Hematopoietic multipotent progenitor cell treated with erythropoietin and hydrocortisone succinate and interleukin-3 and kit ligand, for 6 days (in vitro differentiated cells): ENCODE measurements around the gene XYLT2.

Experiments used
- DNase-seq: peaks from one replicate; pipeline ENCODE4 v3.0.0-alpha.2; 2015

XYLT2 gene

DNA sequence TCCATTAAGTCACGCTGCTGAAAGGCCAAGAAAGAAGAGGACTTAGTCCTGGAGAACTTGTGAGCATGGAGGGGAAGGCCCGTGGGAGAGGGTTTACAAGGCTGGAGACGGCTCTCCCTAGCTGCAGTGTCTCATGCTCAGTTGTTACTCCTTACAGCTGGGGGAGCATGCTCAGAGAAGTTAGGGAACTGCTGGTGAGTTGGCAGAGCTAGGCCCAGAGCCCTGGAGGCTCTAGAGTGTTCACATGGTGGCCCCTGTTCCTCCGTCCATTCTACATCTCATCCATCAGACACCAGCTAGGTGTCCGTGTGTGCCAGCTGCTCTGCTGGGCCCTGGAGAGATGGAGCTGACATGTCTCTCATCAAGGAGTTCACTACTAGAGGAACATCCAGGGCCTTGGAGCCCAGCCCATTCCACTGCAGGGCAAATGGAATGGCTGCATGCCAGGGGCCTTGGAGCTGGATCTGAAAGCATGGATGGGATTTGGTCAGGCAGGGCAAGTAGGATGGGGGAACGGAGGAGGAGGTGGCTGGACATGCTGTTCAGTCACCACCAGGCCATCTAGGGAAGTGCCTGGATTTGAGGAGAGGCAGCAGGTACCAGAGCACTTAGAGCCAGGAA lies 6.3 kb downstream of the XYLT2 start:
- no peak for DNase-seq

DNA sequence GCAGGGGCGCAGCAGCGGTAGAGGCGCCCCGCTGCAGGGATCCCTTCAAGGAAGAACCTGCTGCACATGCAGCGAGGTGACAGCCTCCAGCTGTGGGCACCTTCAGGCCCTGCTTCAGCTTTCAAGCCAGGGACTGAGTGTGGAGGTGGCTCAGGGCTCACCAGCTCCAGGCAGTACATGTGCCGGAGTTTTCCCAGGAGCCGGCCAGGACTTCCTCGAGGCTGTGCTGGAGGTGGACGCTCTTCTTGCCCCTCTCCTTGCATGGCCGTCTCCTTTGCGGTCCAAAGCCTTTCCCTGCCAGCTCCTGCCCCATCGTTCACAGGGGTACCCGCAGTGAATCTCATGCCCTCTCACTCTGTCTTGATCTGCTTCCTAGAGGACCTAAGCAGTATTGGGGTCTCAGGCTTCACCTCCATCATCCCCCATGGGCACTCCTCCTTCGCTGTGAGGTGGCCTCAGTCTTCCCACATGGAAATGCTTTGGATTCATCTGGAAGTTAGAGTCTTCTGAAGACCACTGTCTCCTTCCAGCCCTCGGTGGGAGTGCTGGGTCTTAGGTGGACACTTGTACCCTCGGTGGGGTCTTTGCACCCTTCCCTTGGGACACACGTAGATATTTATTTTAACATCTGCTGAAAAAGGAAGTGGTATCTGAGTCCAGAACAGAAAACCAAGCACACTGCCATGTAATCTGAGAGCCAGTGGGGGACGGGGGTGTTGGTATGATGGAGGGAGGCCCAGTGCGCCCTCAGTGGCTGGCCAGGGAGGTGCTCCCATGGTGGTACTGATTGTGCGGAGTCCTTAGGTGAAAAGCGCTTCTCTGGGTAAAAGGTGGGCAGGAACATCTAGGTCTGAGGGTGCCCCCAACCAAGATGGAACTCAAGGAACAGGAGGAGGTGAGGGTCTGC lies 7.0 kb downstream of the XYLT2 start:
- DNase-seq: no peak

DNA sequence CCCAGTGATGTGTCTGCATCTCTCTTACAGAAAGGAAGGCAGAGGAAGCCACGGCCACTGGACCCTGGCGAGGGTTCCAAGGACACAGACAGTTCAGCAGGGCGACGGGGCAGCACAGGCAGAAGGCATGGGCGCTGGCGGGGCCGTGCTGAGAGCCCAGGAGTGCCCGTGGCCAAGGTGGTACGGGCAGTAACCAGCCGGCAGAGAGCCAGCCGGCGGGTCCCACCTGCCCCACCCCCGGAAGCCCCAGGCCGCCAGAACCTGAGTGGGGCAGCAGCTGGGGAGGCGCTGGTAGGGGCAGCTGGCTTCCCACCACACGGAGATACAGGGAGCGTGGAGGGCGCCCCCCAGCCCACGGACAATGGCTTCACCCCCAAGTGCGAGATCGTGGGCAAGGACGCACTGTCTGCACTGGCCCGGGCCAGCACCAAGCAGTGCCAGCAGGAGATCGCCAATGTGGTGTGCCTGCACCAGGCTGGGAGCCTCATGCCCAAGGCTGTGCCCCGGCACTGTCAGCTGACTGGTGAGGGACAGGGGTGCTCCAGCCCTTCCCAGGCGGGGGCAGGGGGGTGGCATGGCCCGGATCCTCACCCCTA lies 7.8 kb downstream of the XYLT2 start:
- no peak for DNase-seq

DNA sequence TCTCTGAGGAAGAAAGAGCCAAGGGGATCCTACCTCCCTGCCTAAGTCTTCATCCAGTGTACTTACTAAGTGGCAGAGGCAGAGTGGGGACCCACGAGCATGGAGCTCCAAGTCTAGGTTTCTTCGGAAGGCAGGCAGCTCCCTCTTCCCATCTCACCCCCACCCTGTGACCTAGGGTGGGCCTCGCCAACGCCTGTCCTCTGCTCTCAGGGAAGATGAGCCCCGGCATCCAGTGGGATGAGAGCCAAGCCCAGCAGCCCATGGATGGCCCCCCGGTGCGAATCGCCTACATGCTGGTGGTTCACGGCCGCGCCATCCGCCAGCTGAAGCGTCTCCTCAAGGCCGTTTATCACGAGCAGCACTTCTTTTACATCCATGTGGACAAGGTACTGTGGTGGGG lies 8.3 kb downstream of the XYLT2 start:
- no peak for DNase-seq

DNA sequence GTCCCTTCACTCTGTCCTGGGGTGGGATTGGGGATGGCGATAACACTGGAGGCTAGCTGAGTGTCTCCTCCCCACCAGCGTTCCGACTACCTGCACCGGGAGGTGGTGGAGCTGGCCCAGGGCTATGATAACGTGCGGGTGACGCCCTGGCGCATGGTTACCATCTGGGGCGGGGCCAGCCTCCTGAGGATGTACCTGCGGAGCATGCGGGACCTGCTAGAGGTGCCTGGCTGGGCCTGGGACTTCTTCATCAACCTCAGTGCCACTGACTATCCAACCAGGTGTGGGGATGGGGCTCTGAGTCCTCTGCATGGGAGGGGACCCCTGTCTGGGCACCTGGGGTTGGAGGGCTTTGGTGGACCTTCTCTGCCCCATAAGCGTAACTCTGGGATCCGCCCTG lies 8.8 kb downstream of the XYLT2 start:
- no peak for DNase-seq

DNA sequence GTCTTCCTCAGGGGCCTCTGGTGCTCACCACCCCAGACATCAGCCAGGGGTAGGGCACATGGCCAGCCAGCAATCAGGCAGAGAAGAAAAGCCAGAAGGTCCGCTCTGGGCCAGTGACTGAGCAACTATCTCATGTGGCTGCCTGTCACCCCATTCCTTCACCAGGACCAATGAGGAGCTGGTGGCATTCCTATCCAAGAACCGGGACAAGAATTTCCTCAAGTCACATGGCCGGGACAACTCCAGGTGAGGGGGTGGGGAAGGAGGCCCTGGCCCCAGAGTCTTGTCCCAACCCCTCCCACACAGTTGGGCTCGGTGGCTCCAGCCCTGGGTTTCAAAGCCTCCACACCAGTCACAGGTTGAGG lies 9.4 kb downstream of the XYLT2 start:
- DNase-seq: no peak

DNA sequence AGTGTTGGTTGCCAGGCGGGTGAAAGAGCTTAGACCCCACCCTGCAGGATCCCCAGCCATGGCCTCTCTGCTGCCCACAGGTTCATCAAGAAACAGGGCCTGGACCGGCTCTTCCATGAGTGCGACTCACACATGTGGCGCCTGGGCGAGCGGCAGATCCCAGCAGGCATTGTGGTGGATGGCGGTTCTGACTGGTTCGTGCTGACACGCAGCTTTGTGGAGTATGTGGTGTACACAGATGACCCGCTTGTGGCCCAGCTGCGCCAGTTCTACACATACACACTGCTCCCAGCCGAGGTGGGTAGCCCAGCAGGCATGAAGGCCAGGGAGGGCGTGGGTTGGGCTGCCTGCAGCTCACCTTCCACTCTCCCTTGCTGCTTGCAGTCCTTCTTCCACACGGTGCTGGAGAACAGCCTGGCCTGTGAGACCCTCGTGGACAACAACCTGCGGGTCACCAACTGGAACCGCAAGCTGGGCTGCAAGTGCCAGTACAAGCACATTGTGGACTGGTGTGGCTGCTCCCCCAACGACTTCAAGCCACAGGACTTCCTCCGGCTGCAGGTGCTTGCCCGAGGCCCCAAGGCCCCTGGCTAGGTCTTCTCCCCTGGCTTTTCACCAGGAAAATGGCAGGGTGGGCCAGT lies 9.9 kb downstream of the XYLT2 start:
- no peak for DNase-seq

DNA sequence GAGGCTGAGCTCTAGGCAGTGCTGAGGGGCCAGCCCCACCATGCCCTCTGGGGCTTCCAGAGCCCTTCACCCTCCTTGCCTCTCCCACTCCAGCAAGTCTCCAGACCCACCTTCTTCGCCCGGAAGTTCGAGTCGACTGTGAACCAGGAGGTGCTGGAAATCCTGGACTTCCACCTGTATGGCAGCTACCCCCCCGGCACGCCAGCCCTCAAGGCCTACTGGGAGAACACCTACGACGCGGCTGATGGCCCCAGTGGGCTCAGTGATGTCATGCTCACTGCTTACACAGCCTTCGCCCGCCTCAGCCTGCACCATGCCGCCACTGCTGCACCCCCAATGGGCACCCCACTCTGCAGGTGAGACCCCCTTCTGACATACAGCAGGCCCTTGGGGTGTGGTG lies 10.5 kb downstream of the XYLT2 start:
- no peak for DNase-seq

DNA sequence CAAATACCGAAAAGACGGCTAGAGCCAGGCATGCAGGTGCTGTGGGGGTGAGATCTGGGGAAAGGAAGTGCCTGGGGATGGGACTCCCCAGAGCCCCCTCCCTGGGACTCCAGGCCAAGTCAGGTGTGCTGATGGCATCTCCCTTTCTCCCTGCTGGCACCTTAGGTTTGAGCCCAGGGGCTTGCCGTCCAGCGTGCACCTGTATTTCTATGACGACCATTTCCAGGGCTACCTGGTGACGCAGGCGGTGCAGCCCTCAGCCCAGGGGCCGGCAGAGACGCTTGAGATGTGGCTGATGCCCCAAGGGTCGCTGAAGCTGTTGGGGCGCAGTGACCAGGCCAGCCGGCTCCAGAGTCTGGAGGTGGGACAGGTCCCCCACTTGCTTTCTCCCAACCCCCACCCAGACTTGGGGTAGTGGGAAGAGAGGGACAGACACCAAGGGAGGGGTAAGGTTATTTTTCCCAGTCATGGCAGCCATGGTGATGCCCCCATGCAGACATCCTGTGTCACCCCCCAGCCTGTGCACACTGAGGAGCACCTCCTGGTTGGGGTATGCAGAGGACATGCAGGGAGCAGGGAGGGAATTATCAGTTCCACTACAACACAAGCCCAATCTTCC lies 11.1 kb downstream of the XYLT2 start:
- DNase-seq: no peak

DNA sequence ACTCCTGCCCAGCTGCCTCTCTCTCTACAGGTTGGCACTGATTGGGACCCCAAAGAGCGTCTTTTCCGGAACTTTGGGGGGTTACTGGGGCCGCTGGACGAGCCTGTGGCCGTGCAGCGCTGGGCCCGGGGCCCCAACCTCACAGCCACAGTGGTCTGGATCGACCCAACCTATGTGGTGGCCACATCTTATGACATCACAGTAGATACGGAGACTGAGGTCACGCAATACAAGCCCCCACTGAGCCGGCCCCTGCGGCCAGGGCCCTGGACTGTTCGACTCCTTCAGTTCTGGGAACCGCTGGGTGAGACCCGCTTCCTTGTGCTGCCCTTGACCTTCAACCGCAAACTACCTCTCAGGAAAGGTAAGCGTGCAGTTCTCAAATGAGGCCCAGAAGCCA lies 12.3 kb downstream of the XYLT2 start:
- DNase-seq: no peak

DNA sequence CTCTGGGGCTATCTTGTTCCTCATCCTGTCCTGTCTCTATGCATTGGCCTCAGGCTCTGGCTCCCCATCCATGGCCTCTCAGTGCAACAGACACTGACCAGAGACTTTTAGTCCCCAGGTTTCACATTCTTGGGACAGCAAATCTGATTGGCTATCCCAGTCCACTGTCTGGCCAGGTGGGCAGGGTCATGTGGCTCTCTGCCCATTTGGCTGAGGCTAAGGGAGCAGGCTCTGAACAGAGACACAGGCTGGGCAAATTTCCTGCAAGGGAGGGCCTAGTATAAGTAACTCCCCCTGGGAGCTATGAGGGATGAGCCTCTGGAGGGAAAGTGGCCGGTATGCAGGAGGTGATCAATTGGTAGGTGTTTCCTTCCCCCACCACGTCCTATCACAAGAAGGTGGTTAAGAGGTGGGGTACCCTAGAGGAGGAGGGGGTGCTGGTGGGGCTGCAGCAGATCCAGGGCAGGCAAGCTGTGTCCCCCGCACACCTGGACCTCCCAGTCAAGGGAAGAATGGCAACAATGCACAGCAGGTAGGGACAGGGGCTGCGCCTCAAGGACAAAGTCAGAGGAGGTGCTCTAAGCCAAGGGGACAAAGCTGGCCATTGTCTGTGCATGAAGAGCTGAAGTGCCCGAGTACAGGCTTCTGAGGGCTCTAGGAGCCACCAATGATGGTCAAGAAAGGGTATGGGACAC lies 13.2 kb downstream of the XYLT2 start:
- no peak for DNase-seq

DNA sequence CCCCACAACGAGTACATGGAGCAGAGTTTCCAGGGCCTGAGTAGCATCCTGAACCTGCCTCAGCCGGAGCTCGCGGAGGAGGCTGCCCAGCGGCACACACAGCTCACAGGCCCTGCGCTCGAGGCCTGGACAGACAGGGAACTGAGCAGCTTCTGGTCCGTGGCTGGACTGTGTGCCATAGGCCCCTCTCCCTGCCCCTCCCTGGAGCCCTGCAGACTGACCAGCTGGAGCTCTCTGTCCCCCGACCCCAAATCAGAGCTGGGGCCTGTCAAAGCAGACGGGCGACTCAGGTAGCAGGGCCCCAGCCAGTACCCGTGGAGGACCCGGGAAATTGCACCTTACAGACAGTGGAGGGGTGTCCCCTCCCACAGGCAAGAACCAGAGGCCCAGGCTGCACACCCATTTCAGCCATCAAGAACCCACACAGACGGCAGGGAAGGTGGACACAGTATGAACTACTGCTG lies 14.1 kb downstream of the XYLT2 start:
- DNase-seq: no peak

DNA sequence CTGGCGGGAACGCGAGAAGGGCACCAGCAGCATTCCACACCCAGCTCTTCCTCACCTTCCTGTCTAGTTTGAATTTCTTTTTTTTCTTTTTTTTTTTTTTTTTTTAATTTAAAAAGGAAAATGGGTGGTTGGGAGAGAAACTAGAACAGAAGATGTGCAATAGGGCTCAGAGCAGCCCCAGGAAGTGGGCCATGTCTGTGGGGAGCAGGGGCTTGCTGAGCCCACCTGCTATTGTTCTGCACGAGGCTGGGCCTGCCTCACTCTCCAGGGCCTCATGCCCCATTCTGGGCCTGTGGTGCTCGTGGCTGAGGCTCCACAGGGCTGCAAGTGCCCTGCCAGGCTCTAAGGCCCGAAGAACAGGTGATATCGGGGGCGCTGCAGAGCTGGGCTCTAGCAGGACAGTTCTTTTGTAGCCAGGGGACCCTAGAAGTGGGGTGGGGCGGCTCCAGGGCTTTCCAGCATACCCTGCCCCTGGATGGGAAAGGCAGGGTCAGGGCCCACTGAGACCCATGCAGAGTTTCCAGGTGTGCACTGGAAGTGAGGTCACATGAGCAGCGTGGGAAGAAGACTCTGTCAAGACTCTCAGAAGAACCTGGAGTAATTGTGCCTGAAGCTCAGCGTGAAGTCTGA lies 14.7 kb downstream of the XYLT2 start:
- DNase-seq: no peak

DNA sequence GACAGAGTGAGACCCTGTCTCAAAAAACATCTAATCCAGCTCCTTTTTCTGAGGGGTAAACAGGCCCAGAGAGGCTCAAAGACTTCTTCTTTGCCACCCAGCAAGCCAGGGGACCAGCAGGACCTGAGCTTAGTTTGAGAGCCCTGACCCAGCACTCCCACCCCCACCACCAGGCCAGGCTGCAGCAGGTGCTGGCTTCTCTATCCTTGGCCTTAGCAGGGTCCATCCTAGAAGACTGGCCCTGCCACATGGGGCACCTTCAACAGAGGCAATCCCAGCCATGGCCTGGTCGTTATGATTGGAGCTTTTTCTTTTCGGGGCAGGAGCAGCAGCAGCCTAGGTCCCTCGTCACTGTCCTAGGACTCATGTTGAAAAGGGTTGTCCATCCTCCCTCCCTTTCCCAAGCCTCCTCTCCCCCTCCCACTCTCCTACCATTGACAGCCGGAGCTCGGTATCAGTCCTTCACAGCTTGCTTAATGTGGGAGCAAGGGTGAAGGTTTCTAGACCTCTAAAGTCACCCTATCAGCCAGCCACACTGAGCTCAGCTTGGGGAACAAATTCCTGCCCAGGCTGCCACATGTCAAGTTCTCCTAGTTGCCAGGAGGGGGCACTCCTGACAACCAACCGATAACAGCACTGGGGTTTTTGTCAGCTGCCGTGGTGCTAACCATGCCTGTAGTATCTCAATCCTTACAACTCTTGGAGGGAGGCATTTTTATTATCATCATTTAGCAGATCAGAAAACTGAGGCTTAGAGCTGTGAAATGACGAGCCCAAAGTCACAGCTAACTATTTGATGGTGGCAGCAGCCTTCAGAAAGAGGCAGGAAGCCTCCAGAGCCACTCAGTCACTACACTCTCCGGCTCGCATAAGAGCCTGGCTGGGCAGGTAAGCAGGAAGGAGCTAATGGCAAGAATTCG lies 15.9 kb downstream of the XYLT2 start:
- DNase-seq: peak; percentile 94

DNA sequence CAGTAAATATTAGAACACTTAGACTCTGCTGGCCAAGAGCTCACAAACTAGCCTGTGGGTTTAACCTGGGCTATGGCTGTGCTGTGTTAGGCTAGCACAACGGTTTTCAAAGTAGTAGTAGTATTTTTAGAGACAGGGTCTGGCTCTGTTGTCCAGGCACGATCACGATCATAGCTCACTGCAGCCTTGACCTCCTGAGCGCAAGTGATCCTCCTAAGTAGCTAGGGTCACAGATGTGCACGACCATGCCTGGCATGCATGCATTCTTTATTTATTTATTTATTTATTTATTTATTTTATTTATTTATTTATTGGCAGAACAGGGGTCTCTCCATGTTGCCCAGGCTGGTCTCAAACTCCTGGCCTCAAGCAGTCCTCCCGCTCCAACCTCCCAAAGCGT lies 16.7 kb downstream of the XYLT2 start:
- no peak for DNase-seq

DNA sequence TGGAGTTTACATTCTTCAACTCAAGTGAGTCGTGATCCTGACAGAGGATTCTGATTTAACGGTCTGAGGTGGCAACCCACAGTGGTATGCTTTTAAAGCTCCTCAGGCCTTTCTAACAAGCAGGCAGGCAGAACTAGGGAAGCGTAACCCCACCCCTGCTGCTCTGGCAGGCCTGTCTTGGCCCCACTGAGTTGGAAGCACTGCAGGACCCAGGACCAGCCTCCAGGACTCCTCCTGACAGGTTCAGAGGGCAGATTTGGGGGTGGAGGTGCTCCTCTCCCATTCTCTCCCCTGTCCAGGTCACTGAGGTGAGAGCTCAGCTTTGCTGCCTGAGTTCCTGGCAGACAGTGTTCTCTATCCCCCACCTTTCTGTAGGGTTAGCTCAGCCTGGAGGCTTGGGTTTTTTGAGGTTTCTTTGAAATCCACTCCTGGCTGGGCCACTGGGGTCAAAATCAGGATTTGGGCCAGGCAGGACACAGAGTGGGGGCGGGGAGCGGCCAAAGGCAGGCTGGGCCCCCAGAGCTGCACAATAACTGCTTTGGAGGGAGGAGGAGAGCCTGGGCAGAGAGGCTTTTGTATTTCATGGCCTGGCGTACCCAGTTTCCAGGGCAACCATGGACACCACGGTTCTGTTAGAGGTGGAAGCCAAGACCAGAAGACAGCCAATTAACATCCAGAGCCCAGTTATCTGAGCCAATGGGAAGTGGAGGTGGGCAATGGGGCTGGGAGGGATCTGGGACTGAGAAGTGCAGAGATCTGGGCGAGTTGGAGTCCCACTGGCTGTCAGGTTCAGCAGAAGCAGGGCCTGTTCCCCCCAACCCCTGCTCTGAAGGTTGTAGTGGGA lies 17.5 kb downstream of the XYLT2 start:
- DNase-seq: peak; percentile 50

DNA sequence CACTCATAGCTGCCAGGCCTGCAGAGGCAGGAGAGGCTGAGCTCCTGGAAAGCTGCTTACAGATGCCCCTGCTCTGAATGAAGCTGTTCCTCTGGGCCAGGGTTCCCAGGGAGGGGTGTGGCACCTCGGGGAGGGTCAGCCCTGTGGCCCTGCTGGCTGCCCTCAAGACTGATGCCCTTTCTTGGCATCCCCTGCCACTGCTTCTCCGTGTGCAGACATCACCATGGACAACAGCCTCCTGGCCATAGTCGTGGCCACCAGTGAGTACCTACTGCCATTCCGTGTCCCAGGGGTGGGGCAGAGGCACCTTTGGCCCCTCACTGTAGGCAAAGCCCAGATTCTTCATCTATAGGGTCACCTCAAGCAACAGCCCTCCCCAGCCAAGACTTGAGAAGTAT lies 18.1 kb downstream of the XYLT2 start:
- no peak for DNase-seq

DNA sequence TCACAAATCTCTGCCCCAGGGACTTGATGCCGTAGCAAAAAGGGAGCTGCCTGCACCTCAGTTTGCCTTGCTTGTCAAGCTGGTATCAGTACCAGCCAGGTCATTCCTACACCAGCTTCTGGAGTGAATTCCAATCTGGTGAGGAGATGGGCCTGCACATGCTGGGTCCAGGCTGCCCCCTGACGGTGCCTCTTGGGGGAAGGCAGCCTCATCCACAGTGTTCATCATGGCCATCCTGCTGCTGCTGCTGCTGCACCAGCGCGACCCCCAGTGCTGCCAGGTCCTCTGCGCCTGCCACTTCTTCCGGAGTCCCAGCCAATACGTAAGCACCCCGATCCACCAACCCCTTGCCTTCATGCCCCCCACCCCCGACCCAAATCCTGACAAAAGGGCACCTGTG lies 18.8 kb downstream of the XYLT2 start:
- no peak for DNase-seq

DNA sequence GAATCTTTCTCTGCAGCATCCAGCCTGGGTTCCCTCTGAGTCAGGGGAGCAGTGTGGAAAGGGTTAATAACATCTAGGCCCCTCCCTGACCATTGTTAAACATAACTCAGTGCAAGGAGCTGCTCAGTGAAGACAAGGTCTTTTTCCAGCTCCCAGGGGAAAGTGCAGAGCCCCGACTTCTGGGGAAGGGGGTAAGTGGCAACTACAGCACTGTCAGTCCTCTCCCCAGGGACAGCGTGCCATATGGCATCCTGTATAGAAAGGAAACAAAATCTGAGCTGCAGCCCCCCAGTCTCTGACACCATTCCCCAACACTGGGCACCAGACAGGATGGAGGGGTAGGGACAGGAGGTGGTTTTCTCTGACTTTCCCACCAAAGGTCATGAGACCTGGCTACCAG lies 19.2 kb downstream of the XYLT2 start:
- DNase-seq: no peak
